Measurements from ENCODE around the gene SOD3. TPM values are rescaled to one million over a fixed set of nuclear protein-coding genes. Genes with fewer than 3 reads are reported as not detected.

SOD3 gene
- total and polyA plus RNA-seq, 2 of the 8 experiments (the other 6 are each of a cell fraction or from before 2014, with no cell fraction given): 4.9 TPM

DNA sequence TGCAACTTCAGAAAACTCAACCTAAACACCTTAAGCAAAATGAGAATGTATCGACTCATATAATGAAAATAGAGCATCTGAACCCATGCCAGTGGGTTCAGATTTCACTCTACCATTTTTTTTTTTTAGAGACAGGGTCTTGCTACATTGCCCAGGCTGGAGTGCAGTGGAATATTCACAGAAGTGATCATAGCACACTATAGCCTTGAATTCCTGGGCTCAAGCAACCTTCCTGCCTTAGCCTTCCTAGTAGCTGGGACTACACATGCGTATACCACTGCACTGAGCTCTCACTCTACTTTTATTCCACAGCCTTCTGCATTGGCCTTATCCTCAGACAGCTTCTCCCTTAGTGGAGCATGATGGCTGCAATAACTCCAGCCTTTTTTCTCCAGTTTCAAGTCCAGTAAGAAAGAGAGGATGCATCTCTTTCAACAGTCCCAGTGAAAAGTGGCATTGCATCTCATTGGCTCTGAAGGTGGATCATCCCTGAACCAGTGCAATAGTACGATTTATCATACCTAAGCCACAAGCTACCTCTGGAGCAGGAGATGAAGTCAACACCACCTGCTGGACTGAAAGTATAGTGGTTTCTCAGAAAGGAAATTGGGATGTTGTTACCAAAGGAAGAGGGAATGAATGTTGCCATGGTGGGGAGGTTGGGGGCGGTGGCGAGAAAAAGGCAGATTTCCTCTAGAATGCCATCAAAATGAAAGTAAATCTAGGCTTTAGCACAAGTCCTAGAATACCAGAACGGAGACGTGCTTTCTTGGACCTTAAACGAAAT, 2.0 kb upstream of the SOD3 start:
- ChIA-PET CTCF (ENCODE audit: partially characterized antibody) (interaction anchor here (0.8 to 4.5 kb wide), 45 partner anchors 10 to 444 kb away, joined by 3 to 25 read pairs (median 4); no protein-coding TSS in a partner anchor), POLR2A (ENCODE audit: partially characterized antibody) (interaction anchor here (1.0 to 1.9 kb wide), 4 partner anchors 12 to 280 kb away, joined by 3 to 5 read pairs (median 4); partner anchors contain the start of gene DHX15)
- Histone ChIP-seq H3K9me3 (ENCODE audit: insufficient read depth in 2 of 2, low read depth in 1 of 2, low read length in 1 of 2) (no peaks in the 10 kb centered on the region), H3K56ac (replicated peaks; ENCODE audit: insufficient read length, low read depth, low read length) (no peak overlapping the region), H3K18ac (ENCODE audit: extremely low read depth, low read length) (no peak overlapping the region), H3K14ac (ENCODE audit: insufficient read length) (no peak overlapping the region), H3K79me2 (ENCODE audit: control insufficient read depth in 1 of 2, insufficient read depth in 2 of 2, low read length in 2 of 2) (no peaks in the 10 kb centered on the region), H3K4me2 (ENCODE audit: insufficient read depth in 1 of 2, low read depth in 2 of 2, low read length in 2 of 2) (no peak overlapping the region), H2AK5ac (ENCODE audit: low read depth, low read length) (no peak overlapping the region), H3K79me1 (ENCODE audit: low read depth, low read length) (no peaks in the 10 kb centered on the region), H4K8ac (ENCODE audit: extremely low read depth, insufficient read depth, low read length) (no peak overlapping the region), H3K27ac (ENCODE audit: low read depth, low read length) (no peak overlapping the region), H2BK12ac (ENCODE audit: low read depth, low read length) (no peak overlapping the region), H2BK5ac (ENCODE audit: low read depth, low read length) (no peak overlapping the region), H3K23me2 (ENCODE audit: low read depth, low read length) (peaks cover 5% of the 10 kb centered on the region; the same call in 1 of the 2 replicates), H2BK20ac (ENCODE audit: low read length) (no peak overlapping the region), H3K23ac (ENCODE audit: insufficient read length) (no peak overlapping the region), H2BK120ac (replicated peaks; ENCODE audit: low read depth, low read length) (no peak overlapping the region), H3K36me3 (ENCODE audit: control insufficient read depth in 2 of 4, insufficient read depth in 4 of 4, low read length in 3 of 4) (no peaks in the 10 kb centered on the region), H4K91ac (replicated peaks; ENCODE audit: insufficient read length, low read length) (no peak overlapping the region), H4K5ac (ENCODE audit: insufficient read length, low read depth, low read length) (no peak overlapping the region), H3K4me3 (ENCODE audit: extremely low read depth in 1 of 4, insufficient read depth in 2 of 4, low read depth in 3 of 4, low read length in 4 of 4) (no peak overlapping the region), H2BK15ac (ENCODE audit: low read length) (no peak overlapping the region), H3K4ac (replicated peaks; ENCODE audit: insufficient read length, low read depth, low read length) (no peak overlapping the region), H3K9ac (replicated peaks in 1 of 4; ENCODE audit: extremely low read depth in 1 of 4, low read depth in 3 of 4, low read length in 3 of 4) (no peak overlapping the region), H3K27me3 (replicated peaks in 1 of 4; ENCODE audit: control insufficient read depth in 3 of 4, extremely low read depth in 1 of 4, insufficient read depth in 3 of 4, low read length in 3 of 4) (peaks cover 0 to 13% (median 9%) of the 10 kb centered on the region in 4 experiments; a peak in 5 of 7 replicates), H2AFZ (ENCODE audit: low read length) (no peak overlapping the region), H3K4me1 (replicated peaks in 1 of 4; ENCODE audit: control insufficient read depth in 3 of 4, insufficient read depth in 4 of 4, low read length in 3 of 4) (peaks cover 1 to 18% (median 7%) of the 10 kb centered on the region in 4 experiments; a peak in 5 of 7 replicates), H4K20me1 (replicated peaks in 1 of 2; ENCODE audit: control insufficient read depth in 1 of 2, insufficient read depth in 2 of 2, low read length in 2 of 2) (no peaks in the 10 kb centered on the region)
- DNase-seq (ENCODE audit: low read depth in 1 of 2, low spot score in 2 of 2) (peak in 1 of 2 experiments; percentile 39), FAIRE-seq (peak; percentile 83)
- TF ChIP-seq, protein P1, sequence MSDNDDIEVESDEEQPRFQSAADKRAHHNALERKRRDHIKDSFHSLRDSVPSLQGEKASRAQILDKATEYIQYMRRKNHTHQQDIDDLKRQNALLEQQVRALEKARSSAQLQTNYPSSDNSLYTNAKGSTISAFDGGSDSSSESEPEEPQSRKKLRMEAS (IDR thresholded peaks at IDR 0.05): no peak
- TF ChIP-seq RAD21 (IDR thresholded peaks at IDR 0.05 in 1 of 2, conservative IDR thresholded peaks at IDR 0.05 in 1 of 2; ENCODE audit: low read depth in 2 of 2, low read length in 2 of 2) (peak; percentile 59 to 71), NANOG (IDR thresholded peaks at IDR 0.05; ENCODE audit: insufficient read depth, low read depth, low read length, poor library complexity, severe bottlenecking) (no peak), SP1 (IDR thresholded peaks at IDR 0.05; ENCODE audit: low read depth, low read length) (no peak)
- TF ChIP-seq, protein P2, sequence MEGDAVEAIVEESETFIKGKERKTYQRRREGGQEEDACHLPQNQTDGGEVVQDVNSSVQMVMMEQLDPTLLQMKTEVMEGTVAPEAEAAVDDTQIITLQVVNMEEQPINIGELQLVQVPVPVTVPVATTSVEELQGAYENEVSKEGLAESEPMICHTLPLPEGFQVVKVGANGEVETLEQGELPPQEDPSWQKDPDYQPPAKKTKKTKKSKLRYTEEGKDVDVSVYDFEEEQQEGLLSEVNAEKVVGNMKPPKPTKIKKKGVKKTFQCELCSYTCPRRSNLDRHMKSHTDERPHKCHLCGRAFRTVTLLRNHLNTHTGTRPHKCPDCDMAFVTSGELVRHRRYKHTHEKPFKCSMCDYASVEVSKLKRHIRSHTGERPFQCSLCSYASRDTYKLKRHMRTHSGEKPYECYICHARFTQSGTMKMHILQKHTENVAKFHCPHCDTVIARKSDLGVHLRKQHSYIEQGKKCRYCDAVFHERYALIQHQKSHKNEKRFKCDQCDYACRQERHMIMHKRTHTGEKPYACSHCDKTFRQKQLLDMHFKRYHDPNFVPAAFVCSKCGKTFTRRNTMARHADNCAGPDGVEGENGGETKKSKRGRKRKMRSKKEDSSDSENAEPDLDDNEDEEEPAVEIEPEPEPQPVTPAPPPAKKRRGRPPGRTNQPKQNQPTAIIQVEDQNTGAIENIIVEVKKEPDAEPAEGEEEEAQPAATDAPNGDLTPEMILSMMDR (IDR thresholded peaks at IDR 0.05; ENCODE audit: control extremely low read depth in 1 of 3, insufficient read depth in 1 of 3, low read depth in 1 of 3, low read length in 3 of 3): peak in 2 of 3 experiments; percentile 48 to 66; a peak in 2 of 4 replicates
- 76% methylated on average over 8 of the region's 8 CpGs; no CpG with 5 or more reads in 1 of the 2 experiments for WGBS, 2 experiments (ENCODE audit: extremely low coverage in 1 of 2, insufficient coverage in 1 of 2, insufficient read length in 1 of 2, insufficient replicate concordance in 2 of 2, low coverage in 1 of 2, low lambda C conversion rate in 2 of 2, missing lambda C conversion rate in 1 of 2)
